ENCODE results near the gene WFDC8.

- no peak for TF ChIP-seq REST (IDR thresholded peaks at IDR 0.05; ENCODE audit: low read depth, low read length)
- TF ChIP-seq YY1 (IDR thresholded peaks at IDR 0.05; ENCODE audit: low read depth) = no peak
- TF ChIP-seq CTCF (IDR thresholded peaks at IDR 0.05) = no peak
- TF ChIP-seq POLR2AphosphoS5 (IDR thresholded peaks at IDR 0.05; ENCODE audit: low read depth, low read length) = no peak
- TF ChIP-seq FOXM1 (IDR thresholded peaks at IDR 0.05; ENCODE audit: low read depth) = no peak
- no peak for TF ChIP-seq EZH2phosphoT487 (IDR thresholded peaks at IDR 0.05; ENCODE audit: borderline replicate concordance, low read depth)
- no peak for TF ChIP-seq SIN3A (IDR thresholded peaks at IDR 0.05; ENCODE audit: borderline replicate concordance, low read depth, low read length)
- no peak for TF ChIP-seq MEF2A (IDR thresholded peaks at IDR 0.05; ENCODE audit: borderline replicate concordance, low read depth)
- no peak for TF ChIP-seq SMC3 (IDR thresholded peaks at IDR 0.05; ENCODE audit: low read depth, low read length)
- no peak for TF ChIP-seq RCOR1 (IDR thresholded peaks at IDR 0.05; ENCODE audit: low read length)
Measured at GRCh38 chr20:45507011-45507820, 71.9 kb downstream of the WFDC8 start.

All from SK-N-SH (cell line).